ENCODE measurements around the gene RPL22.
A peak's percentile ranks its signal among the peaks of the same experiment; 100 is the strongest.

RPL22 gene

GRCh38 chr1:6199298-6200187 is at the start of gene RPL22:
Gene RPL22 (minus strand): TSS chr1:6199595. CDS start chr1:6199573, 22 bp downstream.
- Histone ChIP-seq H3K9ac (ENCODE audit: low read depth, low read length) (peak within 1 kb of the TSS; percentile 96), H3K36me3 (ENCODE audit: insufficient read depth, low read length) (peaks cover 41% of the 10 kb centered on the region), H3K27ac (ENCODE audit: low read length) (peak within 1 kb of the TSS; percentile 89), H3K4me3 (ENCODE audit: low read depth in 1 of 2, low read length in 2 of 2) (peak within 1 kb of the TSS; percentile 77 to 96), H4K20me1 (ENCODE audit: insufficient read depth, low read length) (peaks cover 42% of the 10 kb centered on the region), H2AFZ (ENCODE audit: low read depth, low read length) (peak within 1 kb of the TSS; percentile 86), H3K9me3 (ENCODE audit: insufficient read depth, low read length, severe bottlenecking) (no peaks in the 10 kb centered on the region), H3K27me3 (ENCODE audit: insufficient read depth, low read length, poor library complexity) (no peaks in the 10 kb centered on the region), H3K4me1 (ENCODE audit: insufficient read depth, low read length) (peaks cover 40% of the 10 kb centered on the region), H3K79me2 (ENCODE audit: insufficient read depth, low read length) (peaks cover 52% of the 10 kb centered on the region), H3K4me2 (ENCODE audit: insufficient read depth, low read length) (peak within 1 kb of the TSS; percentile 76)
- peak; percentile 99 for DNase-seq
- ATAC-seq (ENCODE audit: insufficient read depth, low read depth): peak; percentile 95
- TF ChIP-seq CTCF (IDR thresholded peaks at IDR 0.05; ENCODE audit: borderline replicate concordance, extremely low read depth, low read length, poor library complexity, severe bottlenecking): no peak
- TF ChIP-seq EZH2 (IDR thresholded peaks at IDR 0.05; ENCODE audit: borderline replicate concordance, low read depth, low read length, severe bottlenecking): no peak

GRCh38 chr1:6248161-6248776 is 48.9 kb upstream of the RPL22 start:
- TF ChIP-seq CTCF (IDR thresholded peaks at IDR 0.05; ENCODE audit: borderline replicate concordance, extremely low read depth, low read length, poor library complexity, severe bottlenecking) (no peak), EZH2 (IDR thresholded peaks at IDR 0.05; ENCODE audit: borderline replicate concordance, low read depth, low read length, severe bottlenecking) (no peak)
- Histone ChIP-seq H3K27ac (ENCODE audit: low read length) (no peak overlapping the region), H3K36me3 (ENCODE audit: insufficient read depth, low read length) (no peaks in the 10 kb centered on the region), H3K9ac (ENCODE audit: low read depth, low read length) (no peak overlapping the region), H3K4me1 (ENCODE audit: insufficient read depth, low read length) (peaks cover 8% of the 10 kb centered on the region), H4K20me1 (ENCODE audit: insufficient read depth, low read length) (peaks cover 36% of the 10 kb centered on the region), H3K27me3 (ENCODE audit: insufficient read depth, low read length, poor library complexity) (no peaks in the 10 kb centered on the region), H3K79me2 (ENCODE audit: insufficient read depth, low read length) (no peaks in the 10 kb centered on the region), H3K9me3 (ENCODE audit: insufficient read depth, low read length, severe bottlenecking) (no peaks in the 10 kb centered on the region), H3K4me2 (ENCODE audit: insufficient read depth, low read length) (no peak overlapping the region), H3K4me3 (ENCODE audit: low read depth in 1 of 2, low read length in 2 of 2) (no peak overlapping the region), H2AFZ (ENCODE audit: low read depth, low read length) (no peak overlapping the region)
- DNase-seq: no peak
- no peak for ATAC-seq (ENCODE audit: insufficient read depth, low read depth)

- no peak overlapping the region for H3K9ac ChIP-seq (ENCODE audit: low read depth, low read length)
- DNase-seq: no peak
- no peak overlapping the region for H2AFZ ChIP-seq (ENCODE audit: low read depth, low read length)
- no peaks in the 10 kb centered on the region for H3K36me3 ChIP-seq (ENCODE audit: insufficient read depth, low read length)
- no peak overlapping the region for H3K27ac ChIP-seq (ENCODE audit: low read length)
- ATAC-seq (ENCODE audit: insufficient read depth, low read depth): no peak
- no peak for TF ChIP-seq CTCF (IDR thresholded peaks at IDR 0.05; ENCODE audit: borderline replicate concordance, extremely low read depth, low read length, poor library complexity, severe bottlenecking)
- no peak for TF ChIP-seq EZH2 (IDR thresholded peaks at IDR 0.05; ENCODE audit: borderline replicate concordance, low read depth, low read length, severe bottlenecking)
- H3K9me3 ChIP-seq (ENCODE audit: insufficient read depth, low read length, severe bottlenecking): no peaks in the 10 kb centered on the region
- peaks cover 8% of the 10 kb centered on the region for H3K4me1 ChIP-seq (ENCODE audit: insufficient read depth, low read length)
- no peak overlapping the region for H3K4me2 ChIP-seq (ENCODE audit: insufficient read depth, low read length)
- H4K20me1 ChIP-seq (ENCODE audit: insufficient read depth, low read length): peaks cover 32% of the 10 kb centered on the region
- no peak overlapping the region for H3K4me3 ChIP-seq (ENCODE audit: low read depth in 1 of 2, low read length in 2 of 2)
- H3K27me3 ChIP-seq (ENCODE audit: insufficient read depth, low read length, poor library complexity): no peaks in the 10 kb centered on the region
- H3K79me2 ChIP-seq (ENCODE audit: insufficient read depth, low read length): no peaks in the 10 kb centered on the region
Measured at GRCh38 chr1:6247651-6248050, 48.3 kb upstream of the RPL22 start.

Data from DND-41 (cell line).